ENCODE data around the gene MED9.

DNA sequence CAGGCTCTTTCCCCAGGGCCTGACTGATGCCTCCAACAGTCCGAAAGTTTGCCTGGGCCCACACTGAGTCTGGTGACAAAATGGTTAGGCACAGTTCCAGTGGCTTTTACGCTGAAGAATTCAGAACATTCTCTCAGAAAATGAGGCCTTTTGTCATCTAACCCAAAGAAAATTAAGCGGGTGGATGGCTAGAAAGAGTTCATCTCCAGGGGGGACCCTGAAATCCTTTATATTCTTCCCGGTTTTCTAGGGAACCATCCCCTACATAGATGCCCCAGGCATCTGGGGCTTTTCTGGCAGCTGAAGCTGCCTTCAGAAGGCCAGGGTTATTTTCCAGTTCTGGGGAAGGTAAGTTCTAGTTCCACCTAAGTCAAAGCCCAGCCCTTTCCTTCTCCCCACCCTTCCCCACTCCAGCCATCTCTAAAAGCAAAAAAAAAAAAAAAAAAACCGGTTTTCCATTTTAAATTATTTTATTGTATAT, 17.2 kb downstream of the MED9 start:
- TF ChIP-seq, protein P1, sequence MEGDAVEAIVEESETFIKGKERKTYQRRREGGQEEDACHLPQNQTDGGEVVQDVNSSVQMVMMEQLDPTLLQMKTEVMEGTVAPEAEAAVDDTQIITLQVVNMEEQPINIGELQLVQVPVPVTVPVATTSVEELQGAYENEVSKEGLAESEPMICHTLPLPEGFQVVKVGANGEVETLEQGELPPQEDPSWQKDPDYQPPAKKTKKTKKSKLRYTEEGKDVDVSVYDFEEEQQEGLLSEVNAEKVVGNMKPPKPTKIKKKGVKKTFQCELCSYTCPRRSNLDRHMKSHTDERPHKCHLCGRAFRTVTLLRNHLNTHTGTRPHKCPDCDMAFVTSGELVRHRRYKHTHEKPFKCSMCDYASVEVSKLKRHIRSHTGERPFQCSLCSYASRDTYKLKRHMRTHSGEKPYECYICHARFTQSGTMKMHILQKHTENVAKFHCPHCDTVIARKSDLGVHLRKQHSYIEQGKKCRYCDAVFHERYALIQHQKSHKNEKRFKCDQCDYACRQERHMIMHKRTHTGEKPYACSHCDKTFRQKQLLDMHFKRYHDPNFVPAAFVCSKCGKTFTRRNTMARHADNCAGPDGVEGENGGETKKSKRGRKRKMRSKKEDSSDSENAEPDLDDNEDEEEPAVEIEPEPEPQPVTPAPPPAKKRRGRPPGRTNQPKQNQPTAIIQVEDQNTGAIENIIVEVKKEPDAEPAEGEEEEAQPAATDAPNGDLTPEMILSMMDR (conservative IDR thresholded peaks at IDR 0.05; ENCODE audit: low read length) = no peak
- TF ChIP-seq EZH2phosphoT487 (IDR thresholded peaks at IDR 0.05; ENCODE audit: borderline replicate concordance) = no peak
